AG09319 (cell line): ENCODE measurements around the gene CDH16.
A peak's percentile ranks its signal among the peaks of the same experiment; 100 is the strongest.

Experiments
- DNase-seq: peaks from one replicate; pipeline ENCODE4 v3.0.0-alpha.2; 2010; ENCODE audit warnings: low read depth; ENCODE audit errors: extremely low read depth
- TF ChIP-seq, protein P1 (sequence below): IDR thresholded peaks from 2 replicates; pipeline ENCODE4 v1.5.1; 2011; ENCODE audit warnings: low read depth, mild to moderate bottlenecking, inconsistent platforms, low read length, moderate library complexity

The CDH16 gene

DNA sequence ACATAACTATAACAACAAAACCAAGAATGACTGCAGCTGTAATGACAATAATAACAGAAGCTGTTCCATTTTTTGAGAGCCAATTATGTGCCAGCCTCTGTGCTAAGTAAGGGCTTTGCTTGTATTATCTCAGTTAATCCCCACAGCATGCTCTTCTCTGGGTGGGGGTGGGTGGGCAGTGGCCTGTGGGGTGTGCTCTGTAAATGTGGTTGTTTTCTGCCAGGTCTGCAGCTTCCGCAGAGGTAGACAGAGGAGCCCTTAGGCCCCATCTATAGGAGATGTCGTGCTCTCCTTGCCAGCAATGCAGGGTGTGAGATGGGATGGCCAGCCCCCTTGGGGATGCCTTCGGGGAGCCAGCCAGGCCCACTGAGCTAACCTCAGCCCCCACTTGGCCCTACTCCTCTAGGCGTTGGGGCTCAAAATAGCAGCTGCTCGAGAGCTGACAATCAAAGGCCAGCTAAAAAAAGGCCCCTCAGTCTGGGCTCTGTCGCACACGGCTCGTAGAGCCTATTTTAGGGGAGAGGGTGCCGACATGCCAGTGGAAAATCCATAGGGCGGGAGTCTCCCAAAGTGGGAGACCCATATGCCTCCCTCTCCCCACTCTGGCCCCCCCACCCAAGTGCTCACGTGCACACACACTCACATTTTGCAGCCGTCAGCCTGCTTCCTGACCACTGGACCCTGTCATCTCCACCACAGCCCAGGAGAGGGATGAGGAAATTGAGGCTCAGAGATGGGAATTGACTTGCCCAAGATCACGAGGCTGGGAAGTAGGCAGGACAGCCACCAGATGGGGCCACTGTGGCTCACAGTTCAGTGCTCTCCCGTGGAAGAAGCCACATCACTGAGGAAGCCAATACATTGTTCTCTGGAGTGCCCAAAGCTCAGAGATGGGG, 15.8 kb downstream of the CDH16 start:
- no peak for DNase-seq
- TF ChIP-seq, protein P1, sequence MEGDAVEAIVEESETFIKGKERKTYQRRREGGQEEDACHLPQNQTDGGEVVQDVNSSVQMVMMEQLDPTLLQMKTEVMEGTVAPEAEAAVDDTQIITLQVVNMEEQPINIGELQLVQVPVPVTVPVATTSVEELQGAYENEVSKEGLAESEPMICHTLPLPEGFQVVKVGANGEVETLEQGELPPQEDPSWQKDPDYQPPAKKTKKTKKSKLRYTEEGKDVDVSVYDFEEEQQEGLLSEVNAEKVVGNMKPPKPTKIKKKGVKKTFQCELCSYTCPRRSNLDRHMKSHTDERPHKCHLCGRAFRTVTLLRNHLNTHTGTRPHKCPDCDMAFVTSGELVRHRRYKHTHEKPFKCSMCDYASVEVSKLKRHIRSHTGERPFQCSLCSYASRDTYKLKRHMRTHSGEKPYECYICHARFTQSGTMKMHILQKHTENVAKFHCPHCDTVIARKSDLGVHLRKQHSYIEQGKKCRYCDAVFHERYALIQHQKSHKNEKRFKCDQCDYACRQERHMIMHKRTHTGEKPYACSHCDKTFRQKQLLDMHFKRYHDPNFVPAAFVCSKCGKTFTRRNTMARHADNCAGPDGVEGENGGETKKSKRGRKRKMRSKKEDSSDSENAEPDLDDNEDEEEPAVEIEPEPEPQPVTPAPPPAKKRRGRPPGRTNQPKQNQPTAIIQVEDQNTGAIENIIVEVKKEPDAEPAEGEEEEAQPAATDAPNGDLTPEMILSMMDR, result no peak

DNA sequence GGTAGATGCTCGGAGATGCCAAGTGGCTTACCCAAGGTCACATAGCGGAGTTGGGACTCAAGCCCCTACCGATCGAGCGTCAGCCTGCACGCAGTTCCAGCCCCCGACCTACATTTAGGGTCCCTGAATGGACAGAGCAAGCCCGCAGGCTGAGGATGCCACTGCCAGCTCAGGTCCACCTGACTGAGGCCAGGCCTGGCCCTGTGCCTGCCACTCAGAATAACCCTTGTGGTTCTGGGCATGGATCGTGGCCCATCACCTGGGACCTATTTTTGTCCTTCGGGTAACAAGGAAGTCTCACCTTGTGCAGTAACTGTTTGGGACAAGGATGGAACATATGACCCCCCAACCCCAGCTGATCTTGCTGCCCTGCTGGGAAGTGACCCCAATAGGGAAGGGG, 17.1 kb downstream of the CDH16 start:
- no peak for DNase-seq
- TF ChIP-seq, protein P1, result no peak

DNA sequence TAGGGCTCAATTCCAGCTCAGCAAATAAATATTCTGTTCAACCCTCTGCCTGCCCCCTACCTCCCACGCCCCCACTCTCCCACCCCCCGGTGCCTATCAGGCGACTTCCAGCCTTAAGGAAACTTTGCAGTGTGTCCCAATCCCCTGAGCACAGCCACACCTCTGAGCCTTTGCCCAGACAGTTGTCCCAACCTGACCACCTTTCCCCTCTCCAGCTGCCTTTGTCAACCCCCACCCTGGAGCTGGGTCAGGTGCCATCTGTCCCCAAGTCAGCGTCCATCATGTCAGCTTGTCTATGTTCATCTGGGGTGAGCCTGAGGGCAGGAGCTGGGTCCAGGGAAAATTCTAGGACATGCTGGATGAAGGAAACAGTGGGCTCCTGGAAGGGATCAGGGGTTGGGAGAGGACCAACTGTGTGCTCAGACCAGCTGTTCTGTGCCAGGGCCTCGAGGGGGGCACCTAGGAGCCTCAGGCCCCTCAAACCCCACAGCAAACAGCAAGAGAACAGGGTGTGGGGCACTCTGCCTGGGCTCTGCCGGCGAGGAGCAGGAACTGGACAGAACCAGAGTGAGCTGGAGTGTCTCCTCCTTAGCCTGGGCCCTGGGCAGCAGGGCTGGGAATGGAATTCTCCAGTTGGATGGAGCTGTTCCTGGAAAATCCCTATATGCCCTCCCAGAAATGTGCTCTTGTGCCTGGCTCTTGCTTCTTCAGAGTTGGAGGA, 17.8 kb downstream of the CDH16 start:
- TF ChIP-seq, protein P1, result no peak
- no peak for DNase-seq

DNA sequence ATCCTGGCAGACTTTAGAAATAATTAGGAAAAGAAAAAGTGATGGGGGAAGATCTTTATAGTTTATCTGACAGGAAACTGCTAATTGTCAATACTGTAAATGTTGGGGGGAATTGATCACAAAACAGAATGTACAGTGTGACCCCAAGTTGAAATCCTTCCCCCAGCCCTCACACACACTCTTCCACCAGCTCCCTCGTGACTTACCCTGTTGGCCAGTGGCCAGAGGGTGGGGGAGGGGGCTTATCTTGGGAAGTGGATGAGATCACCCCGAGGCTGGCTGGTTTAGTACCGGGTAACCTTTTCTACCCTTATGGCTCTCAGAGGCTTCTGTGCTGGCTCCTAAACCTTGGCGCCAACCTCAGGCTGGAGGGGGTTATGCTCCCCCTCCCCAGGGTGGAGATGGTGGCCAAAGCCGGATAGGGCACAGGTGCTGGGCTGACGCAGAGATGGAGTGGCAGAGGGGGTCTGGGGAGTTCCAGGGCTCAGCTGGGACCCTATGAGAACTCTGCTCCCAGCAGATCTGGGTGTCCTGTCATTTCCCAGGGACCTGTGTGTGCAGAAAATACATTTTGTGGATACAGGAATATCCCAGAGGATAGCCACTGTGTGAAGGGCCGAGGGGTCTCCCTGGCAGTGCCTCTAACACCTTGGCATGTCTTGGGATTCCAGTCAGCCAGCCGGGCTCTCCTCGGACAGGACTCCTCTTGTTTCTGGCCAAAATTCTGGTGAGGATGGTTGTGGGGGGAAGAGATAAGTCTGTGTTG, 18.6 kb downstream of the CDH16 start:
- DNase-seq, result peak; percentile 62
- TF ChIP-seq, protein P1, result no peak

DNA sequence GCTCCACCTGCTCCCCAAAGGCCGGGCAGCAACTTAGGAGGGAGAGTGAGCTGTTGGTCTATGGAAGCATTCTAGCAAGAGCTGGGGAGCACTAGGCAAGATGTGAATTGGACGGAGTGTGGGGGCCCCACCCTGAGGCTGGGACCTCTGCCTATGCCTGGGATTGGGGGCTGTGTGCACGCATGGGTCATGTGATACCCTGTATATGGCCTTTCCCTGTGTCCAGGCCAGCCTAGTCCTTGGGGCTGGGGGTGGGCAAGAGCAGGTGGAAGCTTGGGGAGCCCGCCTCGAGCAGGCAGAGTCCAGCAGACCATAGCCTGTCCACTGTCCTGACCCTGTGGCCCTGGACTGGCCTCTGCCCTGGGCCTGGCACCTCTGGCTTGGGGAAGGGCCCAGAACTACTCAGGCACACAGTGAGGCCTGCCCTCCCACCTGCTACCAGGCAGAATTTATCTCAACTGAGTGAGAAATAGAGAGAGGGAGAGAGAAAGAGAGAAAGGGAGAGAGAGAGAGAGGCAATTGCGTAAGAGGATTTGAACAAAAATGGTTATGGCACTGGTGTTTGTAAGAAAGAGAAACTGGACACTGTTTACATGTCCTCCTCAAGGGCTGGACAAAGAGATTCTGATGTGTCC, 19.3 kb downstream of the CDH16 start:
- TF ChIP-seq, protein P1, result no peak
- peak; percentile 62 for DNase-seq

DNA sequence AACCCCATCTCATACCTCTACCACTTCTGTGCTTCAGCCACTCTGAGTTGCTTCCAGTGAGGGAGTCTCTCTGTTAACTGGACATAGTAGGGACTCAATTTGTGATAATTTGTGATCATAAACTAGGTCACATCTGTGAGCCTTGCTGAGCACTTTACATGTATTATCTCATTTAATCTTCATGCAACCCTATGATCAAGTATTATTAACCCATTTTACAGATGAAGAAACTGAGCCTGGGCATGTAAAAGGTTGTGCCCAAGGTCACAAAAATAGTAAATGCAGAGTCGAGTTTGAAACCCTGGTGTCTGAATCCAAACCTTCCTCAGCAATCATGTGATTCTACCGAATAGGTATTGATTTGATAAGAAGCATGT, 19.8 kb downstream of the CDH16 start:
- TF ChIP-seq, protein P1, result no peak
- no peak for DNase-seq
